GM19397 (cell line): Measurements from ENCODE around the gene ZSCAN20.

Experiments
- ATAC-seq: cut with Tn5 transposase; IDR thresholded peaks from one replicate; pipeline ENCODE4 v1.9.1; 2021; ENCODE audit warnings: mild to moderate bottlenecking, moderate library complexity; ENCODE audit not compliant: unreplicated experiment

Gene ZSCAN20

GRCh38 chr1:33443080-33443704 is 29.3 kb upstream of the ZSCAN20 start:
- ATAC-seq = no peak

- ATAC-seq = no peak
Observed at GRCh38 chr1:33443705-33444180, 28.7 kb upstream of the ZSCAN20 start.

DNA sequence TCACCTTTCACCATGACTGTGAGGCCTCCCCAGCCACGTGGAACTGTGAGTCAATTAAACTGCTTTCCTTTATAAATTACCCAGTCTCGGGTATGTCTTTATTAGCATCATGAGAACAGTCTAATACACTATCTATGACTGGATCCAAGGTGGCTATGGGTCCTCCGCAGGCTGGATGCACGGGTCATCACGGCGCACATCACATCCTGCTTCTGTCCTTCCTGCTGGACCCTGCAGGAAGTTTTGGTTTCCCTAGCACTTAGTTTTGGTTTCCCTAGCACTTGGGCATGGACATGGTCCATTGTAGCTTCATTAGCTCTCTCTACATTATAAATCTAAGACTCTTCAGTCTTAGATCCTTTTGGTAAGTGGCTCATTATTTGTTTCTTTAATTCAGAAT is 27.3 kb upstream of the ZSCAN20 start:
- no peak for ATAC-seq

DNA sequence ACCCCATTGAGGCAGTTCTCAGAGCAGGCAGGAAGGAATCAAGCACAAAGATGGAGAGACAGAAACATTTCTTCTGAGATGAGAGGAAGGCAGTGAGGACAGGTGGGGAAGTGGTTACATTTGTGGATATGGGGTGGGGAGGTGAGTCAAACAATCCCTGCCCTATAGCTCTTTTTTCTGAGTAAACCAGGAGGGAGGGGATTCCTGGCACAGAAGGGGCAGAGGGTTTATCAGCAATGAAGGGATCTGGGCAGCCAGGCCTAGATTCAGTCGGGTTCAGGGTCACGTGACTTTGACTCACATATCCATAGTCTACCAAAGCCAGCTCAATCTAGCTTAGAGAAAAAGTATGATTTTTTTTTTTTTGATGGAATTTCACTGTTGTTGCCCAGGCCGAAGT is 25.9 kb upstream of the ZSCAN20 start:
- no peak for ATAC-seq

DNA sequence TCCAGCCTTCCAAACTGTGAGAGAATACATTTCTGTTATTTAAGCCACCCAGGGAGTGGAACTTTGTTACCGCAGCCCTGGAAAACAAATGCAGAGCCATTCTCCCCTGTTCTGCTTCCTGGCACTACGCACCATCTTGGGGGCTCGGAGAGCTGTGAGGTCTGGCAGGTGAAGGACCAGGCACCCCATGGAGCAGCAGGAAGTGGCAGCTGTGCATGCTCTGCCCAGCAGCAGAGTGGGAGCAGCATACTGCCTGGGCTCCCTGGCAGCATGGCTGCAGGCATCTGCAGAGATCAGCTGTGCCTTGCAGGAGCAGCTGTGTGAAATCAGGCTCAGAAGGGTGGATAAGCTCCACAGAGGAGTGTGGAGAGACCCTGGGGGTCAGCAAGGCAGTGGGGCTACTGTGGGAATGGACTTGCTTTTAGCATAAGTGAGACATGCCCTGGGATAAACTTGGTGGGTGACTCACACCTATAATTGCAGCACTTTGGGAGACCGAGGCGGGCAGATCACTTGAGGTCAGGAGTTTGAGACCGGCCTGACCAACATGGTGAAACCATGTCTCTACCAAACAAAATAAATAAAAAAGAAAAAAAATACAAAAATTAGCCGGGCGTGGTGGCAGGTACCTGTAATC is 17.7 kb upstream of the ZSCAN20 start:
- no peak for ATAC-seq

GRCh38 chr1:33455539-33456501 is 16.6 kb upstream of the ZSCAN20 start:
- ATAC-seq = no peak

DNA sequence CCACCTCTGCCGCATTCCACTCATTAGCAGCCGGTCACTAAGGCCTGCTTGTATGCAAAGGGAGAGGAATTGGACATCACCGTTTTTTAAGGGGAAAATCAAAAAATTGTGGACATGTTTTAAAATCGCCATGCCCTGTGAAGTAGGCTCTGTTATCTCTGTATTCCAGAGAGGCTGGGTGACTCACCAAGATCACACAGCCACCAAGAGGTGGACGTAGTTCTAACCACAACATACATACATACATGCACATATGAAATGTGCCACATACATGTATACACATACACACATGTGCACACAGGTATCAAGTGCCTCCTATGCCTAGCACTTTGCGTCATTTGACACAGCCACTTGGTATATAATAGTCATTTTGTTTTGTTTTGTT is 16.0 kb upstream of the ZSCAN20 start:
- no peak for ATAC-seq

GRCh38 chr1:33459691-33460090 is 12.8 kb upstream of the ZSCAN20 start:
- ATAC-seq = no peak

DNA sequence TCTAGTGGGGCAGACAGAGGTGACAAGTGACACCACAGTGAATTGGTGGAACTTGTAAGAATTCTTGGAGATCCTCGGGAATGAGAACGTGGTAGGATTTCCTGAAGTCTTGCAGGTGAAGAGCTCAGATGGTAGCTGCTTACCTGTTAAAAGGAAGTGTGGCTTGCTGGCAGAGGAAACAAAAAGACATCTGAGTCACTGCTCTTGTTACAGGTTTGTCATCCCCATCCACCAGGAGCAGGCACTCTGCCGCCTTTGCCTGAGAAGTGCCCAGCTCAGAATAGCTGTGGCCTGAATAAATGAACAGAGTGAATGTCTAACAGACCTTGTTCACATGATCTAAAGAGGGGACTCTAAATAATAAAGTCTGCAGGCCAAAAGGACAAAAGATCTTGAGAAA is 12.3 kb upstream of the ZSCAN20 start:
- no peak for ATAC-seq

- peak; percentile 63 for ATAC-seq
Observed at GRCh38 chr1:33460947-33461629, 11.4 kb upstream of the ZSCAN20 start.

DNA sequence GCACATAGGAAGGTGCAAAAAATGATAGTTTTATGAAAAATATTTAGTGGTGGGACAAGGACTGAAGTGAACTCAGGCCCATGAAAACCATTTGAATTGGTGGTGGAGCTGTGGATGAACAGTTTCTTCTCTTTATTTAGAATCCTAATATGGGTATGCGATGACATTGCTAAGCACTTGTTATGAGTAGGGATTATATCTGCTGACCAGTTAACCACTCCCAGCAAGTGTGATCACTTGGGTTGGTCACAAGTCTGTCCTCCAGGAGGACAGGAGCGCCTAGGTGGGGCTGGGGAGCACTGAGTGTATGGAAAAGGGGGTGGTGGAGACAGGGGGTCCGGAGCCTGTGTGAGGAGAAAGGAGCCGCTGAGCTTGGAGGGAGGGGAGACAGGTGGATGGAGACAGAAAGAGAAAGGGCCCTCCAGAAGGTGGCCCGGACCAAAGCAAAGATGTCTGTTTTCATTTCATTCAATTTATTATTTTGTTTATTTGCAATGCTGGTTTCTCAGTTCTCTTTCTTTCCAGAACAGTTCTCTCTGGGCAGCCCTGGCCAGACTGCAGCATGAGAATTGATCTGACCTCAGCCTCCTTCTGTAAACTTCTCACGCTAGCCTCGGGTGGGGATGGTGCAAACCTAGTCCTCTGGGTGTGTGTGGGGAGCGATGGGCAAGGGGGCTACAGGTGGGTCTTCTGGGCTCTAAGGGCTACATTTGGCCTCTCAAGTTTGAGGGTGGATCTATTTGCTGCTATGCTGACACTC is 9.9 kb upstream of the ZSCAN20 start:
- ATAC-seq = no peak

DNA sequence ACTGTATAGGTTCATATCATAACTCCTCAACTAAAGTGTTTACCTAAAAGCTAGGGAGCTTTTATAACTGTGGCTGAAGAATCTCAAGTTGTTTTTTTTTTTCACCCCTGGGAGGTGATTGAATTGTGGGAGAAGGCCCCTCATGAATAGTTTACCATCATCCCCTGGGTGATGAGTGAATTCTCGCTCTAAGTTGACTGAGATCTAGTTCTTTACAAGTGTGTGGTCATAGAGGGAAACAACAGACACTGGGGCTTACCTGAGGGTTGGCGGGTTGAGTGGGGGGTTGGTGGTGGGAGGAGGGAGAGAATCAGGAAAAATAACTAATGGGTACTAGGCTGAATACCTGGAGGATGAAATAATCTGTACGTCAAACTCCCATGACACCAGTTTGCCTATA is 7.9 kb upstream of the ZSCAN20 start:
- ATAC-seq = no peak

- no peak for ATAC-seq
Observed at GRCh38 chr1:33465316-33465715, 7.1 kb upstream of the ZSCAN20 start.

GRCh38 chr1:33466159-33466558 is 6.3 kb upstream of the ZSCAN20 start:
- ATAC-seq = no peak

DNA sequence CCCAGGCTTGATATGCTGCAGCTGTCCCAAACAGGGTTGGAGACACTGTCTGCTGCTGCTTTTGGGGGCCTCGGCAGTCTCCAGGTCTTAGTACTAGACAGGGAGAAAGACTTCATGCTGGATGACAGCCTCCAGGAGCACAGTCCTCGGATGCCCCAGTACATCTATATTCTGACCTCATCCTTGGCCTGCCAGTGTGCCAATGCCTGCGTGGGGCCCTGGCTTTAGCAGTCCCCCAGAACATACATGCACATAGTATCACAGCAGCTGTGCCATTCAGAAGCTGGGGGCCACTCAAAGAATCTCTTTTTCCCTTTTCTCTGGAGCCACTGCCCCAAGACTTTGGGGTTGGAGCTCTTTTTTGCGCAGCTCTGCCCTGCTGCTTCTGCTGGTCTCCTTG is 4.4 kb upstream of the ZSCAN20 start:
- no peak for ATAC-seq

DNA sequence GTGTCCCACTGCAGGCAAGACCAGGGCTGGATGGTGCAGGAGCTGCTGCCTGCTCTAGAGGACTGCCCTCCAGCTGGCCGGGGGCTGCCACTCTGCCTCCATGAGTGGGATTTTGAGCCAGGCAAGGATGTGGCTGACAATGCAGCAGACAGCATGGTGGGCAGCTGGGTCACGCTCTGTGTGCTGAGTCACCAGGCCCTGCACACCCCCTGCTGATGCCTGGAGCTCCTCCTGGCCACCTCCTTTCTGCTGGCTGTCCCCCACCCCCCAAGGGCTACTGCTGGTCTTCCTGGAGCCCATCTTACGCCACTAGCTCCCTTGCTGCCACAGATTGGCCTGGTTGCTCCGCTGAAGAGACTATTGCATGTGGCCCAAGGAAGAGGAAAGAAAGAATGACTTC is 3.9 kb upstream of the ZSCAN20 start:
- ATAC-seq = no peak

DNA sequence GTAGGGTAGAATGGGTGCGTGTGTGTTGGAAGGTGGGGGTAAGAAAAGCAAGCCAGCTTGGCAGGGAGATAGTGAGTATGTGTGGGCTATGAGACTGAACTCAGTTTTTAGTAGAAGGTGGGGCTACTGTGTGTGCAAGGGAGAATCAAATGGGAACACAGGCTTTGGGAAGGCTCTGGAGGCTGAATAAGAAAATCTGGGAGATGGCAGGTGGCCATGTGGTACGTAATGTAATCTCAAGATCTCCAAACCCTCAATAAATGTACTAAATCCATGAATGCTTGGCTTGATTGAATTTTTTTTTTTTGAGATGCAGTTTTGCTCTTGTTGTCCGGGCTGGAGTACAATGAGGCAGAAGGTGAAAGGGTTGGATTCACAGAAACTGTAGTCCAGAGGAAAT is 3.5 kb upstream of the ZSCAN20 start:
- ATAC-seq = no peak

DNA sequence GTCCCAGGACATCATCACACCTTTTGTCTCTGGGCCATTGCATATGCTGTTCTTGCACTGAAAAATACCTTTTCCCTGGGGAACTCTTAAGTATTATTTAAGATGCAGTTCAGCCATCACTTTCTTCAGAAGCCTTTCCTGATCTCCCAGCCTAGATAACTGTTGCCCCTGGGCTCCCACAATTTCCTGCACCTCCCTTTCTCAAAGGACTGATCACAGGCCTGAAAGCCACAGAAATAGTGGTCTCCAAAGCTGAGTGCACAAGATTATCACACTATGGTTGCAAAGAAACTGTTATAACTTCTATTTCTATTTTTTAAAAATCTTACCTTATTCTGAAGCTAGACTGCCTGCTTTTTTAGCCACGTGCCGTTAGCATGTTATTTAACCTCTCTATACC is 2.8 kb upstream of the ZSCAN20 start:
- ATAC-seq = no peak

GRCh38 chr1:33470495-33471012 is 1.9 kb upstream of the ZSCAN20 start:
- ATAC-seq = no peak

GRCh38 chr1:33471416-33471815 is 1.0 kb upstream of the ZSCAN20 start:
- ATAC-seq = no peak
